IPS-NIHi7 (cell line): ENCODE results near the gene TLCD5.

Source experiments
- DNase-seq: peaks from one replicate; pipeline ENCODE4 v3.0.0; 2012; ENCODE audit warnings: mixed read lengths; ENCODE audit errors: extremely low spot score

Gene TLCD5

DNA sequence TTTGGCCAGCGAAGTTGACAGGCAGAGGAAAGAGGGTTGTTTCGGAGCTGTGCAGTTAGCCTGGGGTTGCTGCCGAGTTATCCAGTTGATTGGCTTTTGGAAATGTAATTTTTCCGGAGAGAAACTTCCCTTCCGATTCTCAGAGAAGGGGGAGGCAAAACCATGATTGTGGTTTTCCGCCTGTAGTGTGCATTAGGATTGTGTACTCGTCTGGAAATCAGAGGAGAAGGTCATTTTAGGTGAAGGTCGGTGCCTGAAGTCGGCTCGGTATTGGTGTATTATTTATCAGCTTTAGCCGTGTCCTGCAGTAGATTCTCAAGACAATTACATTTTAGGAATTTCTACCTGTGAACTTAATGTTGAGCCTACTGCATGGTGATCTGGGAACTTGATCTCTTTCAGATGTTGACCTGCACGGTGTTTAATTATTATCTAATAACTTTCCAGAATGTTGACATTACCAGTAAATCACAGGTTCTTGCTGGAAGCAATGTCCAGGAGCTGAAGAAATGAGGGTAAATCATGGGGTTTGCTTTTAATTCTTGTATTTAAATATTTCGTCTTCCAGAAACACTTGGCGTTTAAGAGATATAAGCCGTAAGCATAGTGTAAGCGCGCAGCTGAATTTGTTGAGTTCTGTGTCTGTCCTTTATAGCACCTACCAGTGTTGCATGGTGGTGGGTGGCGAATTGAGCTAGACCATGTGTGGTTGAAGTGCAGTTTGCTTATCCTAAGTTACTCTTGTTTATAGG lies 12.4 kb downstream of the TLCD5 start:
- DNase-seq: no peak

DNA sequence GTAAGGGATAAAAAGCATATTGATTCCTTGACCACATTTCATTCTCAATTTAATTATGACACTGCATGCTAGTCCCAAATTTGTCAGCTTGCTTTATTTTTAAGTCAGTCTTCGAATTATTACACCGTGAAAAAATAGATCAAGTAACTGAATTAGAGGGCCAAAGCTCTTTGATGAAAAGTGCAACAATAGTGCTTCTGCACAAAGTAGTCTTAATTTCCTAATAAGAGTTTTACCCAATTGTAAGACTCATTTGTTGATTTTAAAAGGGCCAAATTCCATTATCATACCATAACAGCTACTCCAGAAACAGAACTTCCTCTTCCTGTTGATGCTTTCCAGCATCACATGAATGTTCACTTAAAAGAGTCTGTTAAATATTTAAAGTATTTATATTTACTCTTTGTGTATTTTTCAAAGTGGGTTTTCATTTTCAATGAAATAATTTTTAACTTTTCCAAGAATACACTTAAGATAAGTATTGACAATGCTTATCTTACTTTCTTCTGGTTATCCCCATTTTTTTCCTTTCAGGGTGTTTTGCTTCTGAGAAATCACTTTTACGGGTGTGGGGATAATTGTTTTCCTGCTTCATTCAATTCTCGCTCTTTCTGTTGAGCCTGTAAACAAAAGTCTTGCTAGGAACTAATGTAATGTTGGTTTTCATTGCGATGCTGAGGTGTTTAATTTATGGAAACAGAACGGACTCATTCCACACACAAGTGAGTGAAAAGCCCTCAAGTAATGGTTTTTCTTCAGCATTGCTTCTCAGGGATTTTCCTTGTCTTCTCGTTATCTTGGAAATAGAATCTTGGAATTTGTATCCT lies 13.2 kb downstream of the TLCD5 start:
- DNase-seq: no peak

DNA sequence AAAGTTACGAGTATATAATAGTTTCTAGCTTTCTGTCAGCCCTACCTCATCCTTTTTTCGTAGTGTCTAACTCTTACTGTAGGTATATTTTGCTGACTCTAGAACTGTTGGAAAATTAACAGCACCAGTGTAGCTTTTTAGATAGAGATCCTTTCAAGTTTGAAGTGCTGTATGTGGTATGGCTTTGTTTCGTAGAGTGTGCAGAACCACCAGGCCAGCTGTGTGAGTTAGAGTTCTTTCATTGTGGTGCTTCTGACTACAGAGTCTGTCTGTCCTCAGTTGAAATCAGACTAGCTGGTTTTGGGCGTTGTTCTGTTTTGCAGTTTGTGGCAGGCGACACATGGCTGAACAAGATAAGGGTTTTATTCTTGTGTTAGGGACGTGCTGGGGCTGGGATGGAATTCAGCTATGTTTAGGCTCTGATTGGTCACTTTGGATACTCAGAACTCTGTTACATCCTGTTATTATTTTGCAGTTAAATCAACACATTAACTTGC lies 14.3 kb downstream of the TLCD5 start:
- DNase-seq: no peak

DNA sequence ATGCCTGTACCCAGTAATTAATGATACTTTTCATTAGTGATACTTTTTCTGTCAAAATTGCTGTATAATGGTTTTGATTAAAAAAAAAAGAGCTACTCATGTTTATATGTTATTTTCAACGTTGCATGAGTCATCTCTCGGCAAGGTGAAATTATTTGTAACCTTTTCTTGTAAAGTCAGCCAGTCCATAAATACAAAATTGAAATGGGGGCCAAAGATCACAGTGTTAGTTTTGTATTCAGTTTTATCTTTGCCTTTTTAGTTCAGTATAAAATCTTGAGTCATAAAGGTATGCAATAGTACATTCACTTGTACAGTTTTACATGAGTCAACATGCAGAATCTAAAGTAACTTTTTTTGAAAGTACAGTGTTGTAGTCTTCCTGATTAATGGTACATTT lies 15.4 kb downstream of the TLCD5 start:
- no peak for DNase-seq

DNA sequence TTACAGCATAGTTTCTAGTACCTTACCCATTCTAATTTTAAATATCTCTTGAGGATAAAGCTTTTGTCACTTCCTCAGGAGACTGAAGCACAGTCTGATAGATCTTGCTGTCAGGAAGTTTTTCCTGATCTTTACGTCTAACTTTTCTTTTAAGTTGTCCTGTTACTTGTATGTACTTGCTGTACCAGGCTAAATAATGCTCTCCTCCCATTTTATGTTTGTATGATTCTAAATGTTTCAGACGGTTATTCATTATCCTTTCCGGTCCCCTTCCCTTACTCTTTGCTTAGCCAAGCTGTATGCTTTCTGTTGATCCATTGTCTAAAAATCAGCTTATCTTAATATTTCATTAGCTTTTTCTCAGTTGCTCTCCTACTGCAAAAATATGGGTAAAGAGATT lies 17.1 kb downstream of the TLCD5 start:
- DNase-seq: no peak

DNA sequence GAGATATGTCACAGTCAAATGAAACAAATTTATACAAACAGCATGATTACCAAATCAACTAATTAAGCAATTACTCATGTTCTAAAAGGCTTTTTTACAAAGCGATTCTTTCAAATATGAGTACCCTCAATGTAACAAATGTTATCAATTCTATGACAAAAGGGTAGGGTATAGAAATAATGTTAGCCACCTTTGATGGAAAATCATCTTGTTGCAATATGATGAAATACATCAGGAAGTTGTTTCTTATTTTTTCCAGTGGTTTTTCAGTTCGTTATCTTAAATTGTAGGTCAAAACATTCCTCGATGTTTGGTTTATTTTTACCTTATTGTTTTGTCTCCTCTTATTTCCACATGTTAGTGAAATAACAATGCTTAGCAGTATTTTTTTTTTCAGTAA lies 17.6 kb downstream of the TLCD5 start:
- DNase-seq: no peak

DNA sequence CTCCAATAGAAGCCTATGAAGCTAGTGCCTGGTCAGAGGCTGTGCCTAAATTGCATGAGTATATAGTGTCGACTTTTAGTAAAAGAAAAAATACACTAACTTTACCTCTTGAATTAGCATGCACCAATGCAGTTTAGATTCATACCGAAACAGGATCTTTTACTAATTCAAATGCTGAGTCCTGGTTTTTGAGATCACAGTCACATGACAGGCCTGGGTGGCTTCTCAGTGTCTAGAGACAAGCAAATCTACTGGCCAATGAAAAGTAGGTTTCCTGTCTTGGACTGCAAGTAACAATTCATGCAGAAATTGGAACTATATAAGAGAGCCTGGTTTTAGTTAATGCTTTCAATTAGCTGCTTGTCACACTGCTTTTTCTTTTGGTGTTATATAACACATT lies 18.3 kb downstream of the TLCD5 start:
- no peak for DNase-seq

DNA sequence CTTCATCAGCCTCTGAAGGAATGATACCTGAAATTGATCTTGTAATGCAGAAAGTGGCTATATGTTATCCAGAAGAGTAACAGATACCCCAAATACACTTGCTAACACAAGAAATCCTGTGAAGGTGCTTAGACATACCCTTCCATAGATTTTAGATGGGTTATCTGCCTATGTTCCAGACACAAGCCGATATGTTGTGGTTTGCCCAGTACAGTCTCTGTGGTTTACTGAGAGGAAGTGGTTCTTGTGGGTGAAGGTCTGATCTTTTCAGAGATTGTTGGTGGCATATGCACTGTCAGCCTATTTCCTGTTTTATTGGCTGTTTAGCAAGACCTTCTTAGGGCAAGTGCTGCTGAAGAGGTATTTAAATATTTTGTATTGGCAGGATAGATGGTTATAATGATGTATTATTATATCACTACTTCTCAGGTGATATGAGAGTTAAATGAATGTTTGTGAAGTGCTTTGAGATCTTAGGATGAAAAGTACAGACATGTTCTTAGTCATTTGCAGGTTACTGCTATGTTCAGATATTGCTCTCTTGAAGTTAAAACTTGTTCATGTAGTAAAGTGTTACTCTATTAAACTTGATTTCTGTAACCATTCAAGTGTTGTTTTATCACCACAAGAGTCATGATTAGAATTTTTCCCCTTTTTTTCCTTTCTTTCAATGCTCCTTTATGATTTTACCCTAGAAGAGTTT lies 19.4 kb downstream of the TLCD5 start:
- no peak for DNase-seq

DNA sequence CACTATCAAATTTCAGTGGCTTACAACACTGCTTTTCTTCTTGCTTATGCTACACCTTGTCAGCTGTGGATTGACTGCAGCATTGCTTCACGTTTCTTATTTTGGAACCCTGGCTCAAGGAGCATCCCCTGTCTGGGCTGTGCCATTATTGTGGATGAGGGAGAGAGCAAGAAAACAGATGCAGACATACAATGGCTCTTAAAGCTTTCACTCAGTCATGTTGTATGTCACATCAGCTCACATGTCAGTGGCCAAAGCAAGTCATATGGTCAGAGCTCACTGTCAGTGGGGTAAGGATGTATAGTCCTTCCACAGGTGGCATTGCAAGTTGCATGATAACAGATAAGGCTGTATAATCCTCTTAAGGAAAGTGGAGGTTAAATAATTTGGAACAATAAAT lies 21.1 kb downstream of the TLCD5 start:
- no peak for DNase-seq

DNA sequence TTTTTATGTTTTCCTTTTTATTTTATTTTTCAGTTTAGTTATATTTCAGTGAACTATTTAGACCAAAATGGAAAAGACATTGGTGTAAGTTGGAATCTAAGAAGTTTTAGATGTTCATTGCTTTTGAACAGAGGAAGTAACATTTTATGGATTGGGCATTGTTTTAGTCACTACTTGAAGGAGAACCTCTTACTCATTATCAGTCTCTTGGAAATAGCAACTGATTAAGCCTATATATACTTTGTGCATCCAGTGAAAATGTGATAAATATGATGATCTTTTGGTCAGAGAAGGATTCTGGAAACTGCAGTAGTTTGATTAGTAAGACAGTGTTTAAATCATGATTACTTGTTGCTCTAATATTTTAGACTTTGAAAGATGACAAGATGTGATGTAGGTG lies 25.5 kb downstream of the TLCD5 start:
- no peak for DNase-seq

DNA sequence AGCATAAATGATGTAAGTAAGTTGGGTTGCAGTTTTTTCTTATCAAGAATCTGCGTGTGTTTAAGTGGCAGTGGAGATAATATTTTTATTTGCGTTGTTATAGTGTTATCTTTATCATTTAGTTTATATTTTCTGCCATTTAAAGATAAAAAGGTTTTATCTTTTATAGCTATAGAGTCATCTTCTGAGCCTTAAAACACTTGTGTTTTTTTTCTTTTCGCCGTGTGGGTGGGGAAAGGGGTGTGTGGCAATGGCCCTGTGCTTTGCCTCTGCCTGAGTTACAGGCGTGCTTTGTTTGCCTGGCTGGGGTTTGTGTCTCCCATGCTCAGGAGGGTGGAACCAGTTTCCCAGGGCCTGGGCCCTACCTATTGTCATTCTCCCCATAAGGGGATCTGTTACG lies 27.3 kb downstream of the TLCD5 start:
- peak; percentile 12 for DNase-seq

DNA sequence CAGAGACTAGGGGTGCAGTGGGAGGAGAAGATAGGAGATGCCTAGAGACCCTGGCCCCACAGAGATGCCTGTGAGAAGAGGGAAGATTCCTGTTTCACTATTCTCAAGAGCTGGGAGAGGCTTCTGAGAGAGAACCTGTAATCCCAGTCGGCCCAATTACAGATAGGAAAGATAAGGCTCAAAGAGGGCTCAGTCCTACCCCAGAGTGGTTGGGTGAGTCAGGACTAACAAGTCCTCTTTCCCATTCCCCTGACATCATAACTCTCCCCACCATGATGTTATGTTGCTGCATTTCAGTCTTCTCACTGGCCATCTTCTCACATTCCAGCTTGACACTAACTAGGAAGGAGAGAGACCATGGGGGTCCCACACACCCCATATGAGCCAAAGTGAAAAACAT lies 29.0 kb downstream of the TLCD5 start:
- DNase-seq: peak; percentile 14

DNA sequence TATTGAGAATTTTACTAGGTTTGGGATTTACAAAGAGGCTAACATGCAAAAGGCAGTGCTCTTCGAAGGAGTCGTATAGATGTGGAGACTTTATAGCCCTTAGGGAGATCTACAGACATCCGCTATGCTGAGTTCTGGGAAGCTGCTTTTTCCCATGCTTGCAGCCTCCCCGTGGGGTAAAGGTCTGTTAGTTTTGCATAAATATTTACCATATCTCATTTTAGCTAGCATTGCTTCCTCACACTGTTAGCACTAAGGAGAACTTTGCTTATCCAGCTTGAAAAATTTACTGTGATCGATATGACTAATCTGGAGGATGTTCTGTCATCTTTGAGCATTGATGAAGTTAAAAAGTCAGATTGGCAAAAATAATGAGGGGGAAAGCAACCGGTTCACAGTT lies 29.7 kb downstream of the TLCD5 start:
- DNase-seq: no peak

DNA sequence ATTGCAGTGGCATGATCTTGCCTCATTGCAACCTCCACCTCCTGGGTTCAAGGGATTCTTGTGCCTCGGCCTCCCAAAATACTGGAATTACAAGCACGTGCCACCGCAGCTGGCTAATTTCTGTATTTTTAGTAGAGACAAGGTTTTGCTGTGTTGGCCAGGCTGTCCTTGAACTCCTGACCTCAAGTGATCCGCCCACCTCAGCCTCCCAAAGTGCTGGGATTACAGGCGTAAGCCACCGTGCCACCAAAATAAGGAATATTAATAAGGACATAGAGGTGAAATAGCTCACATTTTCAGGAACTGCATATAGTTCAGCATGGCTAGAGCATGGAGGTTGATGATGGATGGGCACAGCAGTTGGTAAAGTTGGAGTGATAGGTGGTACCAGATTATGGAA lies 32.5 kb downstream of the TLCD5 start:
- no peak for DNase-seq

DNA sequence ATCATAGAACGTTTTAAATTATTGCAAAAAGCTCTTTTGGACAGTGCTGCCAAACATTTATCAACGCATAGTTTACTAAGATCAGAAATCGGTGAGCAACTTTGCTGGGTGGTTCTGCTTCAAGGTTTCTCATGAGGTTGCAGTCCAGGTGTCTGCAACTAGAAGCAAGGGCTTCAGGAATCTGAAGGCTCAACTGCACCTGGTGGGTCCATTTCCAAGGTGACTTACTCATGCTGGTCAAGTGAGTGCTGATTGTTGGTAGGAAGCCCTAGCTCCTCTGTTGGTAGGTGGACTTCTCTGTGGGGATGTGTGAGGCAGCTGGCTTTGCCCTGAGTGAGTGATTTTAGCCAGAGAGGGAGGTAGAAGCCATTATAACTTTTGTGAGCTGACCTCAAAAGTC lies 33.6 kb downstream of the TLCD5 start:
- no peak for DNase-seq

DNA sequence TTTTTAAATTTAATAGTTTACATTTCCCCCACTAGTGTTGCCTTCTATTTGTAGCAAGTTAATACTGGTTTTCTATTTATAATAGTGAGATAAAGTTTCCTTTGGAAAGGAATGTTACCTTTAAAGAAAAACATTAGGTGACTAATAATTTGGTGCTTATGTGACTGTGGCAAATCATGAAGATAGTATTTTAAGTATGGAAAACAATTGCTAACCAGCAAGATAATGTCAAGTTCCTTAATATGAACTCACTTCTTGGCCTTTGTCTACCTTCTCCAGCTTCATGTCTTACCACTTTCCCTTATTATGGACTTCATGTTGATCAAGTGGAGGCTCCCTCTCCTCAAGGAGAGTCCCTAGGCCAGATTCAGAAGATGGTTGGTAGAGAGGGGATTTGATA lies 38.3 kb downstream of the TLCD5 start:
- no peak for DNase-seq

DNA sequence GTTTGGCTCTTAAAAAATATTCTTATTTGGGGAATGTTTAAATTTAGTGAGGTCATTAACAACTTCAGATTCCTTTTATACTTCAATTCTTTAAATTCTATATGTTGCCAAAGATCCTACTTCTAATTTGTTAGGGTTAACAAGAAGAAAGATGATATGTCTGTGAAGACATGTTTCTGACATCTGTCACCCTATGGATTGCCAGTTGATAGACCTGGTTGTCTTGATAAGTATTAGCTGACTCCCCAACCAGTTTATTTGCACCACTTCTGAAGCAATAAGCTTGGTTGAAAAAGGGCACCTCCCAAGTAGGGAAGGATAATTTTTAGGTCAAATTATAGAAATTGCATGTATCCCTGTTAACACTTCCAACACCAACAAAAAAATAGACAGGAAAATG lies 40.4 kb downstream of the TLCD5 start:
- DNase-seq: no peak

DNA sequence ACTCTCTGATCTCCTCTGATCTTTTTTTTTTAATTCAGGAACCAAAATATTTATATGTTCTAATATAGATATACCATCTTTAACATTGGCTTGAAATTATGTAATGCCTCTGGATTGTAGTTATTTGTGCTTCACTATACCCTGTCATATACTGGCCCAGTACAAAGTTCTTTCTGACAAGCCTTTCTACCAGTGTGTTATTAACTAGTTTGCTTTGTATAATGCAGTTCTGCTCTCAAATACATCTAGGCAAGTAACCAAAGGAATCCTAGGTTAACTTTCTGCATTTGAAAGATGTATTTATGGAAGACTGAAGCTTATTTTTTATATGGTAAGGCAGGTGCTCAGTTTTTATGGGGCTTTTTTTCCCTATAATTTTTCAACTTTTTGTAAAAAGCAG lies 47.2 kb downstream of the TLCD5 start:
- no peak for DNase-seq

DNA sequence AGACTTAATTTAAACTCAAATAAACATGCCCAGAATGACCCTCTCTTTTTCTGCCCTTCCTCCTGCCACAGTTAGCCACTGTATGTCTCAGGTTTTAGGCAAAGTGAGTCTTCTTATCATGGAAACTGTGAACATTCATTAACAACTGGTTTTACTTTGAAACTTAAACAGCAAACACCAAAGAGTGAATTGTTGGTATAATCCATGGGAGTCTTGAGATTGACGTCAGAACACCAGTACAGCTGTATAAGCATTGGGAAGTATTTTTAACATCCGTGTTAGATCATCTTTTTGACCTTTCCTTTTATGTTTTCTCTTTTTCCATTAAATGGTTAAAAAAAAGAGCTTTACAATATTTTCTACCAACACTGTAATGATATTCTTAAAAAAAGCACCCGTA lies 50.0 kb downstream of the TLCD5 start:
- DNase-seq: no peak

DNA sequence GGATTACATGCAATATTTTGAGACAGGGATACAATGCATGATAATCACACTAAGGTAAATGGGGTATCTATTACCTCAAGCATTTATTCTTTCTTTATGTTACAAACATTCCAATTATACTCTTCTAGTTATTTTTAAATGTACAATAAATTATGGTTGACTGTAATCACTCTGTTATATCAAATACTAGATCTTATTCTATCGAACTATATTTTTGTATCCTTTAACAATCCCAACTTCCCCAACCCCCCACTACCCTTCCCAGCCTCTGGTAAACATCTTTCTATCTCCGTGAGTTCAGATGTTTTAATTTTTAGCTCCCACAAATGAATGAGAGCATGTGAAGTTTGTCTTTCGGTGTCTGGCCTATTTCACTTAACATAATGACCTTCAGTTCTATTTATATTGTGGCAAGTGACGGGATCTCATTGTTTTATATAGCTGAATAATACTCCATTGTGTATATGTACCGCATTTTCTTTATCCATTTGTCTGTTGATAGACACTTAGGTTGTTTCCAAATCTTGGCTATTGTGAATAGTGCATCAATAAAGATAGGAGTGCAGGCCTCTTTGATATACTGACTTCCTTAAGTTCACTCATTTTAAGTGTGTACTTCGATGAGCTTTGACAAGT lies 51.6 kb downstream of the TLCD5 start:
- no peak for DNase-seq

DNA sequence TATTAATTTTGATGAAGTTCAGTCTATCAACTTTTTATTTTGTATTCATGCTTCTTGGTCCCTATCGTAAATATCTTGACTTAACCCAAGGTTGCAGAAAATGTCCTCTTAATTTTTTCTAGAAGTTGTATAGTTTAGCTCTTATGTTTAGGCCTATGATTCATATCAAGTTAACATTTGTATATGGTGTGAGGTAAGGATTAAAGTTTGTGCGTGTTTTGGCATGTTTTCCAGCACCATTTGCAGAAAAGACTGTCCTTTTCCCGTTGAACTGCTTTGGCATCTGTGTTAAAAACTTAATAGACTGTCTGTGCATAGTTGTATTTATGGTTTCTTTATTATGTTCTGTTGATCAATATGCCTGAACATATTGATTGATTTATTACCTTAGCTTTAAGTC lies 53.4 kb downstream of the TLCD5 start:
- DNase-seq: no peak

DNA sequence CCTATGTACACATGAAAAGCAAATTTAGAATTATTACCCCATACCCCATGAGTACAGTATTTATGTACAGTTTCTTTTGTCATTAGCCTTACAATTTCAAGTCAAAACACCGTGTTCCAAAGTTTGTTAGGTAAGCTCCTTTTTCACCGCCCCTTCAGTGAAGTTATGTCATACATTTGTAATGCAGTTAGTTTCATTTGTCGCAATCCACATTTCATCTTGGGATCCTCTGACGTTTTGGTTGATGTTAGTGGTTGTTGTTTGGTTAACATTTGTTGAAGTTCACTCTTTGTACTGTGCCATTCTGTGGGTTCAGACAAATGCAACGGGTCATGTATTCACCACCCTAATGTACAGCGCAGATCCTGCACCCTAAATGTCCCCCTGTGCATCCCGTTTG lies 56.3 kb downstream of the TLCD5 start:
- DNase-seq: no peak
